Fibroblast of skin of abdomen (primary cell): ENCODE measurements around the gene CLASRP.
"Not testable (repeated sequence)": the region's sequence is repeated elsewhere in the genome, so short reads cannot be mapped to it uniquely, and the experiment has no call there.

Source experiments
- DNase-seq: peaks from one replicate; pipeline ENCODE4 v3.0.0-alpha.2; 2013

Gene CLASRP

GRCh38 chr19:45104658-45105349 lies 66.0 kb downstream of the CLASRP start:
- DNase-seq: no peak

- not testable (repeated sequence) for DNase-seq
Measured at GRCh38 chr19:45106363-45106762, 67.5 kb downstream of the CLASRP start.

- peak; percentile 28 for DNase-seq
Measured at GRCh38 chr19:45107621-45108150, 68.8 kb downstream of the CLASRP start.

GRCh38 chr19:45110851-45111266 lies 72.0 kb downstream of the CLASRP start:
- no peak for DNase-seq

- DNase-seq: no peak
Measured at GRCh38 chr19:45112111-45112827, 73.4 kb downstream of the CLASRP start.

- DNase-seq: no peak
Measured at GRCh38 chr19:45113628-45114027, 74.8 kb downstream of the CLASRP start.

- no peak for DNase-seq
Measured at GRCh38 chr19:45114116-45114515, 75.3 kb downstream of the CLASRP start.

GRCh38 chr19:45115809-45116615 lies 77.2 kb downstream of the CLASRP start:
- no peak for DNase-seq

GRCh38 chr19:45117167-45117594 lies 78.3 kb downstream of the CLASRP start:
- no peak for DNase-seq

- DNase-seq: no peak
Measured at GRCh38 chr19:45117671-45118070, 78.8 kb downstream of the CLASRP start.

- DNase-seq: no peak
Measured at GRCh38 chr19:45118106-45118505, 79.3 kb downstream of the CLASRP start.

GRCh38 chr19:45118591-45119355 lies 79.9 kb downstream of the CLASRP start:
- not testable (repeated sequence) for DNase-seq

GRCh38 chr19:45119582-45119981 lies 80.7 kb downstream of the CLASRP start:
- DNase-seq: no peak
